Measurements from ENCODE around the gene PTOV1. TPM values are rescaled to one million over a fixed set of nuclear protein-coding genes. Genes with fewer than 3 reads are reported as not detected.

PTOV1 gene
- total RNA-seq, 1 donor from 2014 or later, result 124 TPM

GRCh38 chr19:49859682-49860335 is 8.8 kb downstream of the PTOV1 start:
- TF ChIP-seq CTCF (IDR thresholded peaks at IDR 0.05), result no peak
- H3K27me3 ChIP-seq (ENCODE audit: low read depth), result no peaks in the 10 kb centered on the region
- H3K27ac ChIP-seq, result no peak overlapping the region
- peaks cover 2% of the 10 kb centered on the region for H3K4me1 ChIP-seq
- intact Hi-C loops (cut with DNase I), result no loop called here
- DNase-seq, result no peak
- H3K36me3 ChIP-seq, result peaks cover 89% of the 10 kb centered on the region
- no peaks in the 10 kb centered on the region for H3K9me3 ChIP-seq
- H3K4me3 ChIP-seq, result no peak overlapping the region
- ATAC-seq, result no peak

DNA sequence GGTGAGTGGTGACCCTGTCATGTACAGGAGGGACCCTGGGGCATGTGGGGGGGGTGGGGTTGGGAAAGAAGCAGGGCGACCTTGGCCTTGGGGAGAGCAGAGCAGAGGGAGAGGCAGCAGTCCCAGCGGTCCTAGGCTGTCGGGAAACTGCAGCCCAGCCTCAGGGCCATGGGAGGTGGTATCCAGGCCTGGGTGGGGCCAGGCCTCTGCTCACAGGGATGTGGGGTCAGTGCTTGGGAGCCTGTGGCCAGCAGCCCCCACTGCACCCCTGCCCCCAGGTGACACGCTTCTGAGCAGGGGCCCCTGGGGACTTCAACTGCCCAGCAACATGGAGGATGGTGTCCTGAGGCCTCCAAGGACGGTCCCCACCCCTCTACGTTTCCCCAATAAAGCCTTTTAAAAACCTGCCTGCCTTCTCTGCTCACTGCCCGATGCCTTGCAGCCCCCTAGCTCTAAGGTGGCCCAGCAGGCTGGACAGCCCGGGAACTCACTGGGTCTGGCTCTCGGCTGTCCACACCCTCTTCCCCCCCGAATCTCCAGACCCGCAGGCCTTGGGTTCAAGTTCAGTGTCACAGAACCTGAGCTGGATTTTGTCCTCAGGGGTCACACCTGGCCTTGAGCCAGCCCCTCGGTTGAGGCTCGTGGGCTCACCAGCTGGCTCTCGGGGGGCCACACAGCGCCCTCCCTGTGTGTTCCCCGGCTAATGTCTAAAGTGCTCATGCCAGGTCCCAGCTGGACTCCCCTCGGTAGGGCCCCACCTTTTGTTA is 9.6 kb downstream of the PTOV1 start:
- Histone ChIP-seq H3K27me3 (ENCODE audit: low read depth) (no peaks in the 10 kb centered on the region), H3K4me3 (no peak overlapping the region), H3K36me3 (peaks cover 85% of the 10 kb centered on the region), H3K4me1 (peaks cover 9% of the 10 kb centered on the region), H3K27ac (peak overlapping the region; percentile 11), H3K9me3 (no peaks in the 10 kb centered on the region)
- no peak for TF ChIP-seq CTCF (IDR thresholded peaks at IDR 0.05)
- intact Hi-C loops (cut with DNase I), result no loop called here
- DNase-seq, result no peak
- no peak for ATAC-seq

GRCh38 chr19:49861107-49861506 is 10.1 kb downstream of the PTOV1 start:
- Histone ChIP-seq H3K4me1 (peaks cover 15% of the 10 kb centered on the region), H3K36me3 (peaks cover 85% of the 10 kb centered on the region), H3K4me3 (no peak overlapping the region), H3K27me3 (ENCODE audit: low read depth) (no peaks in the 10 kb centered on the region), H3K27ac (peak overlapping the region; percentile 11), H3K9me3 (no peaks in the 10 kb centered on the region)
- ATAC-seq (no peak), DNase-seq (peak; percentile 49)
- no peak for TF ChIP-seq CTCF (IDR thresholded peaks at IDR 0.05)
- intact Hi-C loops (cut with DNase I), result no loop called here

DNA sequence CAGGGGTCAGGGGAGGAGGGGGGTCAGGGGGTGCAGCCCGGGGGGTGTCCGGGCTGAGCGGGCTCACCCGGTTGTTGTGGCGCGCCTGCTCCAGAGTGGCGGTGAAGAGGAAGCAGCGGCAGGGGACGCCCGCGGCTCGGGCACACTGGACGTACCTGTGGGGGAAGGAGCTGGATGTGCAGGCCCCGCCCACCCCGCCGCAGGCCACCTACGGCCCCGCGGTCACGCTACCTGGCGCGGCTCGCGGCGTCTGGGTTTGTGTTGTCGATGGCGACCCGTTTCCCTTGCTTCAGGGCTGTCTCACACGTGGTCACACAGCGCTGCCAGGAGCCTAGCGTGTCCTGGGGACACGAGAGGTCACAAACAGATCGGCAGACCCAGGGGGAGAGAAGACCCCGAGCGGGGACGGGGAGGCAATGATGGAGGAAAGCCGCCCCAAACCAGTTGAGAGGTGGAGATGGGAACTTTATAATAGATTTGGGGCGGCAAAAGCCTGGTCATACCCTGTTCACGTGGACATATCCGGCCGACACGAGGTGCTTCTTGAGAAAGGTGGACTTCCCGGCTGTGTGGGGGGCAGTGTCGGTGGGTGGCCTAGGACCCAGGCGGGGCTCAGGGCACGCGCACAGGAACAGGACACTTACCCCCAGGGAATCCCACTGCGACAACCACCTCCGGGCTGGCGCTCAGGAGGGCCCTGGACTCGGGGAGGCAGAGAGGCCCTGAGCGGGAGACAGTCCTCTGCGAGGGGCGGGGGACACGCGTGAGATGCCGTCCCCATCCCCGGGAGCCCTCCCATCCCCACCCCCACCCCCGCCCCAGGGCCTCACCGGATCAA is 10.8 kb downstream of the PTOV1 start:
- H3K4me1 ChIP-seq, result peaks cover 21% of the 10 kb centered on the region
- DNase-seq (peak; percentile 51), ATAC-seq (no peak)
- no peak overlapping the region for H3K27ac ChIP-seq
- H3K27me3 ChIP-seq (ENCODE audit: low read depth), result no peaks in the 10 kb centered on the region
- no peaks in the 10 kb centered on the region for H3K9me3 ChIP-seq
- intact Hi-C loops (cut with DNase I), result no loop called here
- no peak for TF ChIP-seq CTCF (IDR thresholded peaks at IDR 0.05)
- peaks cover 80% of the 10 kb centered on the region for H3K36me3 ChIP-seq
- no peak overlapping the region for H3K4me3 ChIP-seq

DNA sequence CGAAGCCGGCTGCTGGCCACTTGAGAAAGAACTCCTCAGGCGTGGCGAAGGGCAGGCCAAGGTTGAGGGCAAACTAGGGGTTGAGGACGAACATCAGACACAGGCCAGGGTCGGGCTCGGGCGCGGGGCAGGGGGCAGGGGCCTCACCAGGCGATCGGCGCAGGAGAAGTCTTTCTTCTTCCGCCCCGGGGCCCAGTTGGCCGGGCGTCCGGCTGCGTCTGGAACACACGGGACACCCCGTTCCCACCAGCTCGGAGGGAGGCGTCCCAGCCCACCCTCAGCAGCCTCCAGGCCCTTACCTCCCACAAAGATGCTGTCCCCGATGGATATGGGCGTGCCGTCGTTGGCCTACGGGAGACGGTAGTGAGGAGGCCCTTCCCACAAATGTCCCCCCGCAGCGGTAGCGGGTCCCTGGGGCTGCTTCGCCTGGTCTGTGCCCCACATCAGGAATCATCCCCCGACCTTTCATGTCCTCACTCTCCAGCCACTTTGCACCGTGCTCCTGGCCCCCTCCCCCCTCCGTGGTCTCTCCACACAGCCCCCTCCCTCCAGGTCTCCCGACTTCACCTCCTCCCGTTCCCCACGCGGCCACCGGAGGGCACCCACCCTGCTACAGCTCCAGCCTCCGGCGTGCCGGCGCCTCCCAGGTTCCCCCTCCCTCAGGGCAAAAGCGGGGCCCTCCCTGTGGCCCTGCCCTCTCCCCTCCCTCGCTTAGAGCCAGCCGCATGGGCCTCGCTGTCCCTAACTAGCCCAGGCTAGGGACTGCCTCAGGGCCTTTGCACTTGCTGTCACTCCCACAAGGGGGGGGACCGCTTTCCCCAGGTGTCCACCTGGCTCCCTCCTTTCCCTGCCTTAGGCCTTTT is 11.7 kb downstream of the PTOV1 start:
- no peak overlapping the region for H3K27ac ChIP-seq
- TF ChIP-seq CTCF (IDR thresholded peaks at IDR 0.05), result no peak
- intact Hi-C loops (cut with DNase I), result no loop called here
- no peak for ATAC-seq
- H3K4me1 ChIP-seq, result peaks cover 23% of the 10 kb centered on the region
- peak; percentile 49 for DNase-seq
- no peaks in the 10 kb centered on the region for H3K27me3 ChIP-seq (ENCODE audit: low read depth)
- no peak overlapping the region for H3K4me3 ChIP-seq
- H3K9me3 ChIP-seq, result no peaks in the 10 kb centered on the region
- peaks cover 71% of the 10 kb centered on the region for H3K36me3 ChIP-seq

Measured in lower lobe of right lung (tissue), 2 donors.